Suprapubic skin (tissue), 4 donors: ENCODE data around the gene CD109. TPM values are rescaled to one million over a fixed set of nuclear protein-coding genes. Genes with fewer than 3 reads are reported as not detected.

ENCODE experiments used
- DNase-seq, 2 donors: peaks; one replicate each; pipeline ENCODE4 v3.0.0-alpha.2; 2019; ENCODE audit warnings: low spot score in 2 of 2
- H3K27ac ChIP-seq: fragments of 200-600 bp; sonication (generic); one replicate; pipeline ENCODE4 v1.5.1; 2019
- H3K27me3 ChIP-seq: fragments of 200-600 bp; sonication (generic); one replicate; pipeline ENCODE4 v1.5.1; 2019
- H3K36me3 ChIP-seq: fragments of 200-600 bp; sonication (generic); one replicate; pipeline ENCODE4 v1.5.1; 2019
- H3K4me1 ChIP-seq: fragments of 200-600 bp; sonication (generic); one replicate; pipeline ENCODE4 v1.5.1; 2019
- H3K4me3 ChIP-seq: fragments of 200-600 bp; sonication (generic); one replicate; pipeline ENCODE4 v1.5.1; 2019; ENCODE audit warnings: mild to moderate bottlenecking
- H3K9me3 ChIP-seq: fragments of 200-600 bp; sonication (generic); one replicate; pipeline ENCODE4 v1.5.1; 2019
- EP300 ChIP-seq: sonication (generic); formaldehyde crosslinking; IDR thresholded peaks from one replicate; pipeline ENCODE4 v1.6.1; 2017; ENCODE audit warnings: antibody characterized with exemption
- POLR2A ChIP-seq, 2 donors: fragments of 450-650 bp; IDR thresholded peaks; one replicate each; pipeline ENCODE4 v1.6.1; 2017; ENCODE audit warnings: antibody characterized with exemption in 2 of 2, mild to moderate bottlenecking in 2 of 2, moderate library complexity in 2 of 2
- POLR2AphosphoS5 ChIP-seq, 3 donors: sonication (generic); formaldehyde crosslinking; IDR thresholded peaks; one replicate each; pipeline ENCODE4 v1.6.1; 2017; ENCODE audit warnings: antibody characterized with exemption in 3 of 3
- WGBS: methylation state at CpG from one replicate; pipeline ENCODE4 v1.1.5; 2018; 5-methylcytosine and 5-hydroxymethylcytosine counted together
- total RNA-seq, 4 donors: library from RNA; depleted of rRNA; stranded (reverse); fragments of >200 nt; gene quantifications; one replicate each; pipeline ENCODE4 v1.1.0, GENCODE V29; 2016
- TF ChIP-seq, protein P1 (sequence below), 2 donors: fragments of 200-600 bp in 1 of 2; fragments of 450-650 bp in 1 of 2; sonication (generic) in 1 of 2; IDR thresholded peaks; one replicate each; pipeline ENCODE4 v1.5.1; 2016 to 2019; ENCODE audit warnings: antibody characterized with exemption in 2 of 2, mild to moderate bottlenecking in 1 of 2, moderate library complexity in 1 of 2

CD109 gene
- total RNA-seq, 4 donors from 2014 or later, result 27.5 to 48.2 (median 43.1) TPM

DNA sequence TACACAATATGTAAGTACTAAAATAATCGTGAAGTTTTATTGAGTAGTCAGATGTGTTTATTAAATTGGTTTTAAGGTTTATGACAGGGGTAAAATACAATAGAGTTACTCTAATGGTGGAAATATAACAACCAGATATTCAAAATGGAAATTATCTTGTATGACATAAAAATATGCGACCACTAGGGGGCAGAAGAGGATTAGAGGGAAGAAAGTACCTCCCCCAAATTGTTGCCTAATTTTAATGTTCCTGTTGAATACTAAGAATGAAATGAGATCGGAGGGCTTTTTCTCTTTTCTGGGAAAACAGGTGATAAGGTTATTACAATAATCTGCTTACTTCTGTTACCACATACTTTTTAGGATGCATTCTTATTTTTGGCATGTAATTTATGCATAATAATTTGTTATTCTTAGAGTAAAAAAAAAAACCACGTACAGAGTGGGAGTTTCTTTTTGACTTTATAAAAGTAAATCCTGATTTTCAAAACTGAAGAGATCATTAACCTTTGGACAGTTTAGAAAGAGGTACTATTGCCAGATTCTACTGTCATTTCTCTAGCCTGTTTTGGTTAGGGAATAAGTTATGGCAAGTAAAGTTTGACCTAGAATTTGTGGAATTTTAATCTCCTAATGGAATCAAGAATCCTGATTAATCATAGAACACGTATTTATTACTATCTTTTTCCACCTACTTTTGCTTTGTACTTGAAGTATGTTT, 159.2 kb downstream of the CD109 start:
- 12% methylated on average over 5 of the region's 5 CpGs for WGBS
- no peaks in the 10 kb centered on the region for H3K9me3 ChIP-seq
- no peaks in the 10 kb centered on the region for H3K36me3 ChIP-seq
- H3K4me3 ChIP-seq, result no peak overlapping the region
- no peak for DNase-seq
- no peak overlapping the region for H3K27ac ChIP-seq
- H3K4me1 ChIP-seq, result peaks cover 7% of the 10 kb centered on the region
- no peak for TF ChIP-seq EP300
- TF ChIP-seq, protein P1, sequence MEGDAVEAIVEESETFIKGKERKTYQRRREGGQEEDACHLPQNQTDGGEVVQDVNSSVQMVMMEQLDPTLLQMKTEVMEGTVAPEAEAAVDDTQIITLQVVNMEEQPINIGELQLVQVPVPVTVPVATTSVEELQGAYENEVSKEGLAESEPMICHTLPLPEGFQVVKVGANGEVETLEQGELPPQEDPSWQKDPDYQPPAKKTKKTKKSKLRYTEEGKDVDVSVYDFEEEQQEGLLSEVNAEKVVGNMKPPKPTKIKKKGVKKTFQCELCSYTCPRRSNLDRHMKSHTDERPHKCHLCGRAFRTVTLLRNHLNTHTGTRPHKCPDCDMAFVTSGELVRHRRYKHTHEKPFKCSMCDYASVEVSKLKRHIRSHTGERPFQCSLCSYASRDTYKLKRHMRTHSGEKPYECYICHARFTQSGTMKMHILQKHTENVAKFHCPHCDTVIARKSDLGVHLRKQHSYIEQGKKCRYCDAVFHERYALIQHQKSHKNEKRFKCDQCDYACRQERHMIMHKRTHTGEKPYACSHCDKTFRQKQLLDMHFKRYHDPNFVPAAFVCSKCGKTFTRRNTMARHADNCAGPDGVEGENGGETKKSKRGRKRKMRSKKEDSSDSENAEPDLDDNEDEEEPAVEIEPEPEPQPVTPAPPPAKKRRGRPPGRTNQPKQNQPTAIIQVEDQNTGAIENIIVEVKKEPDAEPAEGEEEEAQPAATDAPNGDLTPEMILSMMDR (IDR thresholded peaks at IDR 0.05), result peak; percentile 56 to 61
- no peaks in the 10 kb centered on the region for H3K27me3 ChIP-seq

DNA sequence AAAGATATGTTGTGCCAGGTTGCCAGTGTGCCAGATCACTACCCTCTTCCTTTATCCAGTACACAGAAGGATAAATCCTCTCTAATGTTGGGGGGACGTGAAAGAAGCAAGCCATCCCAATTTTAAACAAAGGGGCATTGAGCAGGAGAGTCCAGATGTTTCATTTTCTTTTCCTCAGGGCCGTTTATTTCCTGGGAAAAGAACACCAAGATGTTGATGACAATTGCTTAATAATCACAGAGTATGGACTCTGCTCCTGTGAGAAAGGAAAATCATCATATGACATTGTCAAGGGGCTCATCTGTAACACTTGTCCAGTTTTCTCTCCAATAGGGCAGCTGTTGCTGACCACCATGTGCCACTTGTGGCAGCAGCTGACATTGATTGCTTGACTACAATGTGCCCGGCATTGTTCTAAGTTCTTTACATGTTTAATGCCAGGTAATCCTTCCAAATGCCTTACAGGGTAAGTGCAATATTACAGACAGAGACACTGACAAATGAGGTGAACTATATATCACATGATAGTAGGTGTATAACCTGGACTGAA, 161.4 kb downstream of the CD109 start:
- no peaks in the 10 kb centered on the region for H3K9me3 ChIP-seq
- H3K4me3 ChIP-seq, result no peak overlapping the region
- no peaks in the 10 kb centered on the region for H3K27me3 ChIP-seq
- H3K36me3 ChIP-seq, result no peaks in the 10 kb centered on the region
- 79% methylated on average over 3 of the region's 3 CpGs for WGBS
- peaks cover 7% of the 10 kb centered on the region for H3K4me1 ChIP-seq
- DNase-seq, result no peak
- TF ChIP-seq EP300 (no peak), POLR2AphosphoS5 (IDR thresholded peaks at IDR 0.05) (no peak), POLR2A (IDR thresholded peaks at IDR 0.05) (no peak)
- TF ChIP-seq, protein P1 (IDR thresholded peaks at IDR 0.05), result no peak
- H3K27ac ChIP-seq, result no peak overlapping the region

DNA sequence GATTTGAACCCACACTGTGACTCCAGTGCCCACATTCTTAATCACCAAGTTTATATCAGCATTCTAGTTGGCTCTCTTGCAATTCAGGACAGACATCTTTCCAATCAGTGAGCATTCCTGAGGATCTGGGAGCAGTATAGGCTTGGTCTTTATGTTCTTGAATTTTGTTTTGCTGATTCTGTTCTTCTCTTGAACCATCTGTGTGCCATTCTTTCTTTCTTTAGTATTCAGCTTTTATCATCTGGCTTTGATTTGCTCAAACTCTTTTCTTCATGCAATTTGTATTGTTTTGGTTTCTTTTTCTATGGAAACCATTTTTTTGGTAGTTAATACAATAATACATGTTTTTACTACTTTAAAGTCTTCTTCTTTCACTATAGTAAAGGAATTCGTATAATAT, 162.4 kb downstream of the CD109 start:
- TF ChIP-seq POLR2AphosphoS5 (IDR thresholded peaks at IDR 0.05) (no peak), EP300 (no peak), POLR2A (IDR thresholded peaks at IDR 0.05) (no peak)
- TF ChIP-seq, protein P1 (IDR thresholded peaks at IDR 0.05), result no peak
- Histone ChIP-seq H3K36me3 (no peaks in the 10 kb centered on the region), H3K9me3 (no peaks in the 10 kb centered on the region), H3K4me1 (peaks cover 7% of the 10 kb centered on the region), H3K27ac (no peak overlapping the region), H3K27me3 (no peaks in the 10 kb centered on the region), H3K4me3 (no peak overlapping the region)
- WGBS, result 67% methylated on average over 1 of the region's 1 CpG
- no peak for DNase-seq

DNA sequence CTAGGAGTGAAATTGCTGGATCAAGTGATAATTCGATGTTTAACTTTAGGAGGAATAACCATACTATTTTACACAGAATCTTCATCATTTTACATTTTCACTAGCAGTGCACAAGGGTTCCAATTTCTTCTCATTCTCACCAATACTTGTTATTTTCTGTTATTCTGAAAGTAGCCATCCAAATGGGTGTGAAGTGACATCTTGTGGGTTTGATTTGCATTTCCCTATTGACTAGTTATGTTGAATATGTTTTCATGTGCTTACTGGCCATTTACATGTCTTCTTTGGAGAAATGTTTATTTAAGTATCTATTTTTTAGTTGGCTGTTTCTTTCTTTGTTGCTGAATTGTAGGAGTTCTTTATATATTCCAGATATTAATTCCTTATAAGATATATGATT, 164.3 kb downstream of the CD109 start:
- no peaks in the 10 kb centered on the region for H3K27me3 ChIP-seq
- DNase-seq, result no peak
- no peak overlapping the region for H3K4me3 ChIP-seq
- no peak overlapping the region for H3K27ac ChIP-seq
- no peaks in the 10 kb centered on the region for H3K9me3 ChIP-seq
- H3K36me3 ChIP-seq, result no peaks in the 10 kb centered on the region
- no peak for TF ChIP-seq POLR2A (IDR thresholded peaks at IDR 0.05)
- TF ChIP-seq EP300, result no peak
- no peak for TF ChIP-seq POLR2AphosphoS5 (IDR thresholded peaks at IDR 0.05)
- TF ChIP-seq, protein P1 (IDR thresholded peaks at IDR 0.05), result no peak
- peaks cover 2% of the 10 kb centered on the region for H3K4me1 ChIP-seq
- 100% methylated on average over 1 of the region's 1 CpG for WGBS

DNA sequence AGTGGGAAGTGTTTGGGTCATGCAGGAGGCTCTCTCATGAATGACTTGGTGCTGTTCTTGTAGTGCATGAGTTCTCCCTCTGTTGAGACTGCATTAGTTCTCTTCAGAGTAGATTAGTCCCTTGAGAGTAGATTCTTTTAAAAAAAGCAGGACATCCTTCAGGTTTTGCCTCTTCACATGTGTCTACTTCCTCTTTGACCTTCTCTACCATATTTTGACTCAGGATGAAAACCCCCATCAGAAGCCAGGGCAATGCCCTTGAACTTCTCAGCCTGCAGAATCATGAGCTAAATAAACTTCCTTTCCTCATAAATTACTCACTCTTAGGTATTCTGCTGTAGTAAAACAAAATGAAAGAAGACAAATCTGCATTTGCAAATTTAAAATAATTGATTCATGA, 170.3 kb downstream of the CD109 start:
- no peak overlapping the region for H3K27ac ChIP-seq
- TF ChIP-seq EP300 (no peak), POLR2AphosphoS5 (IDR thresholded peaks at IDR 0.05) (no peak), POLR2A (IDR thresholded peaks at IDR 0.05) (no peak)
- TF ChIP-seq, protein P1 (IDR thresholded peaks at IDR 0.05), result no peak

More for the DNA sequence above, 170.3 kb downstream of the CD109 start:
- Histone ChIP-seq H3K36me3 (no peaks in the 10 kb centered on the region), H3K9me3 (no peaks in the 10 kb centered on the region), H3K27me3 (no peaks in the 10 kb centered on the region), H3K4me1 (no peaks in the 10 kb centered on the region), H3K4me3 (no peak overlapping the region)
- no peak for DNase-seq
